ENCODE data around the gene MPHOSPH8. TPM values are rescaled to one million over a fixed set of nuclear protein-coding genes. Genes with fewer than 3 reads are reported as not detected.
"Not testable (repeated sequence)": the region's sequence is repeated elsewhere in the genome, so short reads cannot be mapped to it uniquely, and the experiment has no call there.

The MPHOSPH8 gene
- total RNA-seq, 6 experiments from 2014 or later = 19.2 to 23.7 (median 20.7) TPM

DNA sequence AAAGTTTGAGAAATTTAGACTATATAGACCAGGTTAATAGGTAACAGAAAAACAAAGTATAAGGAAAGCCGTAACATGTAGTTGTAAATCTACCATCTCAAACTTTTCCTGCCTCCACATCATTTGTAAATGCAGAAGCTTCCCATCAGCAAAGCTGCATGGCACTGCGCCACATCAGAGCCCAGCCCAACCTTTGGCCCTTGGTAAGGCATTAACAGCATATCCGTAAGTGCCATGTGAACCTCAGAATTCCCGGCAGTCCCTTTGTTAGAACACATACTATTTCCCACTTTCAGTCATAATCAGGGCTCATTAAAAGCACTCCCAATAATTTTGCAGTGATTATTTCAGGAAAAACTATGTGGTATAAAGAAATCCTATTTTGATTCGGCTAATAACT lies 51.6 kb downstream of the MPHOSPH8 start:
- Mint-ChIP-seq H3K4me3 (no peak overlapping the region), H3K27ac (no peak overlapping the region; the same call in 1 of the 2 replicates), H3K4me1 (ENCODE audit: low read depth) (peaks cover 24% of the 10 kb centered on the region), H3K9me3 (no peaks in the 10 kb centered on the region), H3K27me3 (ENCODE audit: insufficient read depth) (no peaks in the 10 kb centered on the region), H3K36me3 (ENCODE audit: low read depth) (peaks cover 4% of the 10 kb centered on the region)
- TF ChIP-seq, protein P1, sequence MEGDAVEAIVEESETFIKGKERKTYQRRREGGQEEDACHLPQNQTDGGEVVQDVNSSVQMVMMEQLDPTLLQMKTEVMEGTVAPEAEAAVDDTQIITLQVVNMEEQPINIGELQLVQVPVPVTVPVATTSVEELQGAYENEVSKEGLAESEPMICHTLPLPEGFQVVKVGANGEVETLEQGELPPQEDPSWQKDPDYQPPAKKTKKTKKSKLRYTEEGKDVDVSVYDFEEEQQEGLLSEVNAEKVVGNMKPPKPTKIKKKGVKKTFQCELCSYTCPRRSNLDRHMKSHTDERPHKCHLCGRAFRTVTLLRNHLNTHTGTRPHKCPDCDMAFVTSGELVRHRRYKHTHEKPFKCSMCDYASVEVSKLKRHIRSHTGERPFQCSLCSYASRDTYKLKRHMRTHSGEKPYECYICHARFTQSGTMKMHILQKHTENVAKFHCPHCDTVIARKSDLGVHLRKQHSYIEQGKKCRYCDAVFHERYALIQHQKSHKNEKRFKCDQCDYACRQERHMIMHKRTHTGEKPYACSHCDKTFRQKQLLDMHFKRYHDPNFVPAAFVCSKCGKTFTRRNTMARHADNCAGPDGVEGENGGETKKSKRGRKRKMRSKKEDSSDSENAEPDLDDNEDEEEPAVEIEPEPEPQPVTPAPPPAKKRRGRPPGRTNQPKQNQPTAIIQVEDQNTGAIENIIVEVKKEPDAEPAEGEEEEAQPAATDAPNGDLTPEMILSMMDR (IDR thresholded peaks at IDR 0.05) = no peak
- no peak for DNase-seq

DNA sequence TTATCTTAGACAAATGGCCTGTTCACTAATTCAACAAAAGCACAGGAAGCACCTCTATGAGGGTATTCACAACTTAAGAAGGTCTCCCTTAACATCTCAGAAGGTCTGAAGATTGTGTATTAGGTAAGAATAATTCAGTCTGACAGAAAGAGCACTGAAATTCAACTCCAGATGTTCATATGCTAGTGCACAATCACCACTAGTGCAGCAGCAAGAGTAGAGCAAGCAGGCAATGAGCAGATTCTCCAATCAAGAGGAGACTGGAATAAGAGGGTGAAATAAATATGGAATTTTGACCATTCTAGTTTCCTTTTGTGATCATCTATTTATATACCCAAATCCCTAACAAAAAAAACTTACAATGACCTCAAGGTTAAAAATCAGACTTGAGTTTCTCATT lies 52.0 kb downstream of the MPHOSPH8 start:
- no peaks in the 10 kb centered on the region for H3K27me3 Mint-ChIP-seq (ENCODE audit: insufficient read depth)
- no peak overlapping the region; the same call in 1 of the 2 replicates for H3K27ac Mint-ChIP-seq
- H3K4me3 Mint-ChIP-seq = no peak overlapping the region
- no peaks in the 10 kb centered on the region for H3K9me3 Mint-ChIP-seq
- peaks cover 22% of the 10 kb centered on the region for H3K4me1 Mint-ChIP-seq (ENCODE audit: low read depth)
- no peak for DNase-seq
- H3K36me3 Mint-ChIP-seq (ENCODE audit: low read depth) = peaks cover 4% of the 10 kb centered on the region
- TF ChIP-seq, protein P1 (IDR thresholded peaks at IDR 0.05) = no peak

- Mint-ChIP-seq H3K4me1 (ENCODE audit: low read depth) (peaks cover 28% of the 10 kb centered on the region), H3K36me3 (ENCODE audit: low read depth) (peaks cover 20% of the 10 kb centered on the region)
- H3K27me3 Mint-ChIP-seq (ENCODE audit: insufficient read depth); H3K27ac Mint-ChIP-seq; H3K4me3 Mint-ChIP-seq; DNase-seq; H3K9me3 Mint-ChIP-seq: not testable (repeated sequence)
These were observed 58.0 kb downstream of the MPHOSPH8 start for GRCh38 chr13:19691447-19691846.

DNA sequence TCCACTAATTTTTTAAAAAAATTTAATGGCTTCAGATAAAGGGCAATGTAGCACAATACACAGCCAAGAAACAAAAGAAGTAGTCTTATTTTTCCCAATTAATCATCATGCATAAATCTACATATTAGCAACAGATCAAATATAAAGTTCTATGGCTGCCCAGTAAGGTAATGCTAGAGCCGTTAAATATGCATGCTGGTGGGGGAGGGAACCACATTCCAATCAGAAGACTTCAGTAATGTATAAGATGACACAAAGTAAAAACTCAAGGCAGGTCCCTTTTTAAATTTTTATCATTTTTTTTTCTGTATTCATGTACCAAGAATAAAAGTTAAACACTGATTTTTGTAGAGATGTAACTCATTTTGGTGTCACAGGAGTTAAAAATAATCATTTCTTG lies 62.0 kb downstream of the MPHOSPH8 start:
- TF ChIP-seq, protein P1 (IDR thresholded peaks at IDR 0.05) = no peak
- H3K27ac Mint-ChIP-seq = no peak overlapping the region; the same call in 1 of the 2 replicates
- no peak for DNase-seq
- H3K36me3 Mint-ChIP-seq (ENCODE audit: low read depth) = peaks cover 20% of the 10 kb centered on the region
- peaks cover 5% of the 10 kb centered on the region for H3K27me3 Mint-ChIP-seq (ENCODE audit: insufficient read depth)
- no peaks in the 10 kb centered on the region for H3K9me3 Mint-ChIP-seq
- no peak overlapping the region for H3K4me3 Mint-ChIP-seq
- peaks cover 36% of the 10 kb centered on the region for H3K4me1 Mint-ChIP-seq (ENCODE audit: low read depth)

- Mint-ChIP-seq H3K27me3 (ENCODE audit: insufficient read depth) (peaks cover 5% of the 10 kb centered on the region), H3K4me3 (no peak overlapping the region), H3K36me3 (ENCODE audit: low read depth) (peaks cover 20% of the 10 kb centered on the region), H3K4me1 (ENCODE audit: low read depth) (peaks cover 38% of the 10 kb centered on the region), H3K27ac (no peak overlapping the region), H3K9me3 (no peaks in the 10 kb centered on the region)
- no peak for DNase-seq
- TF ChIP-seq, protein P1 (IDR thresholded peaks at IDR 0.05) = no peak
These were observed 62.4 kb downstream of the MPHOSPH8 start for GRCh38 chr13:19695829-19696228.

- H3K9me3 Mint-ChIP-seq; H3K27ac Mint-ChIP-seq; H3K36me3 Mint-ChIP-seq (ENCODE audit: low read depth); DNase-seq; H3K27me3 Mint-ChIP-seq (ENCODE audit: insufficient read depth); H3K4me3 Mint-ChIP-seq: not testable (repeated sequence)
- peaks cover 27% of the 10 kb centered on the region for H3K4me1 Mint-ChIP-seq (ENCODE audit: low read depth)
These were observed 67.5 kb downstream of the MPHOSPH8 start for GRCh38 chr13:19700963-19701362.

GRCh38 chr13:19701619-19702018 lies 68.2 kb downstream of the MPHOSPH8 start:
- not testable (repeated sequence) for H3K36me3 Mint-ChIP-seq (ENCODE audit: low read depth); H3K27me3 Mint-ChIP-seq (ENCODE audit: insufficient read depth); H3K9me3 Mint-ChIP-seq; DNase-seq; H3K4me3 Mint-ChIP-seq
- Mint-ChIP-seq H3K27ac (peak overlapping the region; percentile 14; the same call in 1 of the 2 replicates), H3K4me1 (ENCODE audit: low read depth) (peaks cover 27% of the 10 kb centered on the region)

DNA sequence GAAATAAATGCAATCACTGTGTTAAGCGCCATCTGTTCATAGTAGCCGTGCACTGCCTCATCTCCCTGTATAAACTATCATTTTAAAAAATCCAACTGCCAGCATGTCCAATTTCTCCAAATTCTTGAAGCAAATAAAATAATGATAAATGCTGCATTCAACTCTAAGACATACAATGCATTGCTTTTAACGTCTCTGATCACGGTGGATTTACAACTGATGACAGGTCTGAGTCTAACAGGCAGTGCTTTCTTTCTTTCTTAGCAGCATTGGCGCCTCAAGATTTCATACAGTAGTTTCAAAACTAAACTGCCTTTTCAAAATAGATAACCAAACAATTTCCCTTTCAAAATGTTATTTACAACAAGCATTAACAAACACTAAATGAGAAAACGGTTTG lies 70.8 kb downstream of the MPHOSPH8 start:
- DNase-seq; H3K27ac Mint-ChIP-seq; H3K36me3 Mint-ChIP-seq (ENCODE audit: low read depth); H3K27me3 Mint-ChIP-seq (ENCODE audit: insufficient read depth); H3K9me3 Mint-ChIP-seq; H3K4me3 Mint-ChIP-seq: not testable (repeated sequence)
- H3K4me1 Mint-ChIP-seq (ENCODE audit: low read depth) = peaks cover 33% of the 10 kb centered on the region

GRCh38 chr13:19709039-19709438 lies 75.6 kb downstream of the MPHOSPH8 start:
- H3K4me1 Mint-ChIP-seq (ENCODE audit: low read depth) = peaks cover 19% of the 10 kb centered on the region
- not testable (repeated sequence) for H3K27me3 Mint-ChIP-seq (ENCODE audit: insufficient read depth); H3K27ac Mint-ChIP-seq; H3K4me3 Mint-ChIP-seq; DNase-seq; H3K9me3 Mint-ChIP-seq
- peaks cover 17% of the 10 kb centered on the region for H3K36me3 Mint-ChIP-seq (ENCODE audit: low read depth)

DNA sequence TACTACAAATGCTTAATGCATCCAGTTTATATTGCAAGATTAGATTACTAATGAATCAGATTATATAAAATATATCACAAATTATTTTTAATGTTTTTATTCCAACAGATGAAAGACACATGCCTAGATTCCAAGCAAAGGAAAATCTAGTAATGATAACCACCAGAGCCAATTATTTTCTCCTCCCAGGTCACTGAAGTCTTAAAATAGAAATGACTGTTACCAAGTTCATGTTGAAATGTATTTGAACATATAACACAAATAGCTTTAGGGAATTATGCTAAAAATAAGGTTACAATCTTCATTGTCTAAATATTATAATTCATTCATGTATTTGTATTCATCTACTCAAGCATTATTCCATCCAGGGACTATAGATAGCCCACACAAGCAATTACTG lies 76.3 kb downstream of the MPHOSPH8 start:
- not testable (repeated sequence) for DNase-seq; H3K4me3 Mint-ChIP-seq; H3K27me3 Mint-ChIP-seq (ENCODE audit: insufficient read depth); H3K27ac Mint-ChIP-seq; H3K9me3 Mint-ChIP-seq
- H3K4me1 Mint-ChIP-seq (ENCODE audit: low read depth) = peaks cover 26% of the 10 kb centered on the region
- H3K36me3 Mint-ChIP-seq (ENCODE audit: low read depth) = peaks cover 23% of the 10 kb centered on the region

Data from HFFc6 (cell line).